HL-60/S4 (cell line): ENCODE data around the gene COG6.

Experiments used
- in situ Hi-C: fragments of 300-500 bp; cut with MboI; formaldehyde crosslinking; loops from 2 replicates; pipeline ENCODE4 v1.14.3; 2022; ENCODE audit warnings: low sequenced_read_pairs

Gene COG6

DNA sequence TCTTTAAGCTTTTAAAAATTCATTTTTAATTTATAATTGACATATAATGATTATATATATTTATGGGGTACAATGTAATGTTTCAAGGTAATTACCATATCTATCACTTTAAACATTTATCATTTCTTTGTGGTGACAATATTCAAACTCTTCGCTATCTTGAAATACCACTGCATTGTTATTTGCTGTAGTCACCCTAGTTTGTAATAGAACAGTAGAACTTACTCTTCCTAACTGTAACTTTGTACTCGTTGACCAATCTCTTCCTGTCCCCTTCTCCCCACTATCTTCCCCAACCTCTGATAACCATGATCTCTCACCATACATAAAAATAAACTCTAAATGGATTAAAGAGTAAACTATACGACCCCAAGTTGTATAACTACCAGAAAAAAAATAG is 20.4 kb downstream of the COG6 start:
- in situ Hi-C loops = loop anchor here (25.0 kb wide), 1 partner anchor 1011 kb away; no protein-coding TSS in a partner anchor

DNA sequence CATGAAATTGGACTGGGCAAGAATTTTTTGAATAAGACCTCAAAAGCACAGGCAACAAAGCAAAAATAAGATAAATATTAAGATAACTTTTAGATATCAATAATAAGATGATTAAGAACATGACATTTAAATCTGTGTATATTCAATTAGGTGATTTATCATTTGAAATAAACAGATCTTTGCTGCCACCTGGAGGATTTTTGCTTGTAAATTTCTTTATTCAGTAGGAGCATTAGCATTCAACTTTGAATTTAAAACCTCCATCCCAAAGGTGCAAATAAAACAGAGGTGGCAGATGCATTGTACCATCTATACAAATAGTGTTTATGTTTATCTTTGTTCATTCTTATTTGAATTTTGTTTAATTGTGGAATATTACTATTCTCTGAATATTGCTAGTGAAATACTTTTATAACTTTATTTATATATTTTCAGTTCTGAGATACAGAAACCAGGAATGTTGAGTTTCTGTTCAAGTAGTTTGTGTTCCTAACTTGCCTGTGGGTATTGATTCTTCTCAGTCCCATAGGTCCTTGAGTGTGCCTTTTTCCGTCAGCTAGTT is 20.9 kb downstream of the COG6 start:
- in situ Hi-C loops = loop anchor here (25.0 kb wide), 1 partner anchor 1011 kb away; no protein-coding TSS in a partner anchor

- in situ Hi-C loops = loop anchor here (25.0 kb wide), 1 partner anchor 1005 kb away; no protein-coding TSS in a partner anchor
Observed at GRCh38 chr13:39682310-39682709, 26.8 kb downstream of the COG6 start.

DNA sequence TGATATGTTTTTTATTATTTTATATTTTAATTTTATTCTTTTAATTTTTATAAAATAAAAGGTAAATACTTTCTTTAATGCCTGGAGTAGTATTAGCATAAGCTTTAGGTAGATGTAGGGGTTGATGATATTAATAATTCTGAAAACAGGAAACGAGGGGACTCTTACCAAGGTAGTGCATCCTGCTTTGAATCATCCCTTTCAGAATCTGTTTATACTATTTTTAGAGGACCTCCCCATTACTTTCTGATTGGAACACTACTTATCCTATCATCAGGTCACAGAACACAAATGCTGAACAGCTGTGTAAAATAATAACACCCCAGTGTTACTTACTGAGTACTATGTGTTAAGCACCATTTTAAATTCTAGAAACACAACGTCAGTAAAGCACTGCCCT is 27.3 kb downstream of the COG6 start:
- in situ Hi-C loops = loop anchor here (25.0 kb wide), 1 partner anchor 1005 kb away; no protein-coding TSS in a partner anchor

GRCh38 chr13:39684531-39685137 is 29.2 kb downstream of the COG6 start:
- in situ Hi-C loops = loop anchor here (25.0 kb wide), 1 partner anchor 1003 kb away; no protein-coding TSS in a partner anchor

DNA sequence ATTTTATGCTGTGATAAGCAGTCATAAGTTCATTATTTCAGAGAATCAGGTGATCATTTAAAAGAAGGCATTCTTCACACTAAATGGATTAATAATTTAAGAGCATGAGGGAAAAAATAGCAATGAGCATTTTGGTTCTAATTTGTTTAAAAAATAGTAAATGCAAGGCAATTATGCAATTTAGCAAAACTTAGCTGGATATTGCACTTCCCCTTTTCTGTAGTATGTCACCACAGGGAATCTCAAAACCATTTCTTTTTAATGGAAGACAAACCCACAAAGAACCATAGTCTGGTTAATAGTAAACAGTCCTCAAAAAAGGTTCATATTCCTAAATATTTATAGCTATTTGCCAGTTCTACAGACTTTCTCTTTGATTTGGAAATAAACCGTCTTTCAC is 30.2 kb downstream of the COG6 start:
- in situ Hi-C loops = loop anchor here (25.0 kb wide), 1 partner anchor 1002 kb away; no protein-coding TSS in a partner anchor

- in situ Hi-C loops = loop anchor here (25.0 kb wide), 1 partner anchor 999 kb away; no protein-coding TSS in a partner anchor
Observed at GRCh38 chr13:39688278-39688677, 32.8 kb downstream of the COG6 start.

GRCh38 chr13:39688699-39689405 is 33.4 kb downstream of the COG6 start:
- in situ Hi-C loops = loop anchor here (25.0 kb wide), 1 partner anchor 998 kb away; no protein-coding TSS in a partner anchor

- in situ Hi-C loops = loop anchor here (25.0 kb wide), 1 partner anchor 994 kb away; no protein-coding TSS in a partner anchor
Observed at GRCh38 chr13:39692660-39693438, 37.4 kb downstream of the COG6 start.

DNA sequence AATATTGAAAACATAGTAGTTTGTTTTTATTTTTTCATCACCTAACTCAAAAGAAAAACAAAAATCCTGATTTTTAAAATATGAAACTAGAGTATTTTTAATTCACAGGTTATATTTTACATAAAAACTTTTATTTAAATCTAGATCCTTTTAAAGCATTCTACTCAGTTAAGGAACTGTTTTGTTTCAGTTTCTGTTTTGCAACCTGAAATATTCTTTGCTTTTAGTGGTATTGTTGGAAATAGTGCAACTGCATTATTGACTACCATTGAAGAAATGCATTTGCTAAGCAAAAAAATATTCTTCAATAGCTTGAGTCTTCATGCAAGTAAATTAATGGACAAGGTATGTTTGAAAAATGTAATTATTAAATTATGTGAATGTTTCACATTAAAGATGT is 43.8 kb downstream of the COG6 start:
- in situ Hi-C loops = loop anchor here (25.0 kb wide), 1 partner anchor 988 kb away; no protein-coding TSS in a partner anchor

- in situ Hi-C loops = no loop called here
Observed at GRCh38 chr13:39712626-39713025, 57.2 kb downstream of the COG6 start.

DNA sequence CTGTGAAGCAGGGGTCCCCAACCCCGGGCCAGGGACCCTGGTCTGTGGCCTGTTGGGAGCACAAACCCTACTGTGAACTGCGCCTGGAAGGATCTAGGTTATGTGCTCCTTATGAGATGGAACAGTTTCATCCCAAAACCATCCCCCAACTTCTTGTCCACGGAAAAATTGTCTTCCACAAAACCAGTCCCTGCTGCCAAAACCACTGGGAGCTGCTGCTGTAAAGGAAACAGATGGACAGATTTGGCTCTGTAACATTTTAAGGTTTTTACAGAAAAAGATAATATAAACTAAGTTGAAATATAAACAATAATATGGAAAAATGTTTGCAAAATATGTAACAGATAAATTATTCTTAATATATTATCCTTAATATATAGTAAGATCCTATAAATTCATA is 73.7 kb downstream of the COG6 start:
- in situ Hi-C loops = no loop called here

DNA sequence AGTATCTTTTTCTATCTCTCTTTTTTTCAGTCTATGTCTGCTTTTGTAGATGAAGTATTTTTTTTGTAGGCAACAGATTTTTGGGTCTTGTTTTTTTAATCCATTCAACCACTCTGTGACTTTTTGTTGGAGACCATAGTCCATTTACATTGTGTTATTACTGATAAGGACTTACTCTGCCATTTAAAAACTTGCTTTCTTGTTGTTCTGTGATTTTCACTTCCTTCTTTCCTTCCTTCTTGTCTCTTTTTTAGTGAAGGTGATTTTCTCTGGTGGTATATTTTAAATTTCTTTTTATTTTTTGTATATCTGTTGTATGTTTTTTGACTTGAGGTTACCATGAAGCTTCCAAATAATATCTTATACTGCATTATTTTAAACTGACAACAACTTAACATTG is 79.5 kb downstream of the COG6 start:
- in situ Hi-C loops = no loop called here

- in situ Hi-C loops = no loop called here
Observed at GRCh38 chr13:39737047-39737446, 81.6 kb downstream of the COG6 start.

- in situ Hi-C loops = no loop called here
Observed at GRCh38 chr13:39740761-39741160, 85.3 kb downstream of the COG6 start.

GRCh38 chr13:39748961-39749360 is 93.5 kb downstream of the COG6 start:
- in situ Hi-C loops = no loop called here

GRCh38 chr13:39749528-39749927 is 94.1 kb downstream of the COG6 start:
- in situ Hi-C loops = no loop called here

- in situ Hi-C loops = no loop called here
Observed at GRCh38 chr13:39751805-39752204, 96.3 kb downstream of the COG6 start.

DNA sequence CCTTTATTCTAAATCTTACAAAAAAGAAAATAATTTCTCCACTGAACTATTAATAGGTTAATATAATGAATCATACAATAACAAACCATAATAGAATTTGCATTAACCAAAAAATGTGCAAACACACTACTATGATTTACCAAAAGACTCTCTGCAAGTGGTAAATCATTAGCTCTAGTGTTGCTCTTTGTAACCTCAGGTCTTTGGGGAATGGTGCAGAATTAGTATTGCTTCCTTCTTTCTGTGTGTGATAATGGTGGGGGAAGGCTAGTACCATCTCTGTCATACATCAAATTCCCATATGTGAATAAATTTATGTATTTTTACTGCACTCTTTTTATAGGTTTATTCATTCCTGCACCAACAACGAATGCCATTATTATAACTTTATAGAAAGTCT is 105.1 kb downstream of the COG6 start:
- in situ Hi-C loops = no loop called here

GRCh38 chr13:39765801-39766463 is 110.5 kb downstream of the COG6 start:
- in situ Hi-C loops = no loop called here
